ENCODE measurements around the gene CIC.

CIC gene

DNA sequence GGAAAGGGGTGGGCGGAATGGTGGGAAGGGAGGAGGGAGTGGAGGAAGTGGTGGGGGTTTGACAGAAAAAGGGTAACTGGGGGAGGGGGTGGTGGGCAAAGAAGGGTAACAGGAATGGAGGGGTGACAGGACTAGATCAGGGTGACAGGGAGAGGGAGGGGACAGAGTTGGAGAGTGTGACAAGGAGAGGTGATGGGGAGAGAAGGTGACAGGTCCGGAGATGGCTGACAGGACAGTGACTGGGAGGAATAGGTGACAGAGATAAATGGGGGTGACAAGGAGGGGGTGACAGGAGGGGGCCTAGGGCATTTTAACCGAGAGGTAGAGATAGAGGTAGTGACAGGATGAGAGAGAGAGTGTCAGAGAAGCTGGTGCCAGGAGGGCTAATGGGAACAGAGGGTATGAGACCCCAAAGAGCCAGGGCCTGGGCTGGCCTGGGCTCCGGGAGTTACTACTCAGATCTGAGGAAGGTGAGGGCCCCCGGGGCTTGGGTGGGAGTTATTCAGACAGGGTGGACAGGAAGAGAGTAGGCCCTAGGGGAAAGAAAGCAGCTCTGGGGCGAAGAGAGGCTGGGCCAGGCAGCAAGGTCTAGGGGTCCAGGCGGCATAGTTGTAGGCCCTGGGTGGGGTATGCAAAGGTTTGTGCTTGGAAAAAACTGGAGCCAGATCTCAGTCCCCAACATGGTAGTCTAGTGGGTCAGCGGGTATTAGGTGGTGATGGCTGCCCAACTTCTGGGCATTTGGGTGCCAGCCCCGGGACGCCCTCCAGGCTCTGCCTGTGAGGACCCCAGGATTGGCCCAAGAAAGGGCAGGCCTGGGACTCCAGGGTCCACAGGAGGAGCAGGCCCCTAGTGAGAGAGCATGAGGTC is 660 bp downstream of the CIC start:
- TF ChIP-seq, protein P1, sequence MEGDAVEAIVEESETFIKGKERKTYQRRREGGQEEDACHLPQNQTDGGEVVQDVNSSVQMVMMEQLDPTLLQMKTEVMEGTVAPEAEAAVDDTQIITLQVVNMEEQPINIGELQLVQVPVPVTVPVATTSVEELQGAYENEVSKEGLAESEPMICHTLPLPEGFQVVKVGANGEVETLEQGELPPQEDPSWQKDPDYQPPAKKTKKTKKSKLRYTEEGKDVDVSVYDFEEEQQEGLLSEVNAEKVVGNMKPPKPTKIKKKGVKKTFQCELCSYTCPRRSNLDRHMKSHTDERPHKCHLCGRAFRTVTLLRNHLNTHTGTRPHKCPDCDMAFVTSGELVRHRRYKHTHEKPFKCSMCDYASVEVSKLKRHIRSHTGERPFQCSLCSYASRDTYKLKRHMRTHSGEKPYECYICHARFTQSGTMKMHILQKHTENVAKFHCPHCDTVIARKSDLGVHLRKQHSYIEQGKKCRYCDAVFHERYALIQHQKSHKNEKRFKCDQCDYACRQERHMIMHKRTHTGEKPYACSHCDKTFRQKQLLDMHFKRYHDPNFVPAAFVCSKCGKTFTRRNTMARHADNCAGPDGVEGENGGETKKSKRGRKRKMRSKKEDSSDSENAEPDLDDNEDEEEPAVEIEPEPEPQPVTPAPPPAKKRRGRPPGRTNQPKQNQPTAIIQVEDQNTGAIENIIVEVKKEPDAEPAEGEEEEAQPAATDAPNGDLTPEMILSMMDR (conservative IDR thresholded peaks at IDR 0.05; ENCODE audit: control insufficient read depth, insufficient read depth, low read depth, low read length) = no peak
- no peak for DNase-seq (ENCODE audit: low read depth)
- peak overlapping the region; percentile 76 for H3K4me3 ChIP-seq (ENCODE audit: control insufficient read depth, low read depth, low read length)

DNA sequence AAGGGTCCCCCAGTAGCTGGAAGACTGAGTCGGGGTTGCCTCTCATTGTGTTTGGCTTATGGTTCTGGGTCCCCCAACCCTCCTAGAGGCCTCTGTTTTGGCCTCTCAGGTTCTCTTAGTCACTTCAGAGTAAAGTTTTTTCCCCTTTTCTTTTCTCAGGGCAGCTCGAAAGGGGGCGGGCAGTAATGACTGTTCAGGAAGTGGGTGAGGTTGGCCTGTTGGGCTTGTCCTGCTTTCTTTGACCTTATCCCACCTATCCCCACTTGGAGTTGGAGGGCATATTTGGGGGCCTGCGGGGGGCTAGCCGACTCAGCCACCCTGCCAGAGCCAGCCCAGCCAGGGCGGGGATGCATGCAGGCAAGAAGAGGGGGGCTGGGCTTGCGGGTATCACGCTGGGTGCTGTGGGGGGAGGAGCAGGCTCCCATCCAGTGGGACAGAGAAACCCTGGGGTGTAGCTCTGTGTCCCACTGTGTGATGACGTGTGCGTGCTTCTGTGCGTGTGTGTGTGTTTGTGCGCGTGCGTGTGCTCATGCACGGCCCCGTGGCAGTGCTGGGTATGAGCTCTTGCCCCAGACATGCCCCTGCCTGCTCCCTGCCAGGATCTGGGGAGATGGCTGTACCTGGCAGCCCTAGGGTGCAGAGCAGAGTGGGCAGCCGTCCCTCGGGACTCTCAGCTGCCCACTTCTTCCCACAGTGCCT is 1.4 kb downstream of the CIC start:
- TF ChIP-seq, protein P1 (conservative IDR thresholded peaks at IDR 0.05; ENCODE audit: control insufficient read depth, insufficient read depth, low read depth, low read length) = no peak
- H3K4me3 ChIP-seq (ENCODE audit: control insufficient read depth, low read depth, low read length) = peak overlapping the region; percentile 76
- DNase-seq (ENCODE audit: low read depth) = peak; percentile 81

DNA sequence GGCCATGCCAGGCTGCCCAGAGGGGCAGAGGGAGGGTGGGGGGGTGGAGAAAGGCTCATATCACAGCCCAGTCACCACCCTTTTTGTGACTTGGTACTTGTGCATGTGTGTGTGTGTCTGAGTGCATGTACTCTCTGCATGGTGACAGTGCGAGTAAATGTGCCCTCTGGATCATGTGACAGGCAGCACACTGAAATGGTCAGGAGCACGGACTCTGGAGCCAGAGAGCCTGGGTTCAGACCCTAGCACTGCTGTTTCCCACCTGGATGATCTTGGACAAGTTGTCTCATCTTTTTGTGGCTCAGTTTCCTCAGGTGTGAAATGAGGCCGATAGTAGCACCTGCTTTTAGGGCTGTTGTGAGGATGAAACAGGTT is 2.0 kb downstream of the CIC start:
- DNase-seq (ENCODE audit: low read depth) = no peak
- TF ChIP-seq, protein P1 (conservative IDR thresholded peaks at IDR 0.05; ENCODE audit: control insufficient read depth, insufficient read depth, low read depth, low read length) = no peak
- peak overlapping the region; percentile 76 for H3K4me3 ChIP-seq (ENCODE audit: control insufficient read depth, low read depth, low read length)

DNA sequence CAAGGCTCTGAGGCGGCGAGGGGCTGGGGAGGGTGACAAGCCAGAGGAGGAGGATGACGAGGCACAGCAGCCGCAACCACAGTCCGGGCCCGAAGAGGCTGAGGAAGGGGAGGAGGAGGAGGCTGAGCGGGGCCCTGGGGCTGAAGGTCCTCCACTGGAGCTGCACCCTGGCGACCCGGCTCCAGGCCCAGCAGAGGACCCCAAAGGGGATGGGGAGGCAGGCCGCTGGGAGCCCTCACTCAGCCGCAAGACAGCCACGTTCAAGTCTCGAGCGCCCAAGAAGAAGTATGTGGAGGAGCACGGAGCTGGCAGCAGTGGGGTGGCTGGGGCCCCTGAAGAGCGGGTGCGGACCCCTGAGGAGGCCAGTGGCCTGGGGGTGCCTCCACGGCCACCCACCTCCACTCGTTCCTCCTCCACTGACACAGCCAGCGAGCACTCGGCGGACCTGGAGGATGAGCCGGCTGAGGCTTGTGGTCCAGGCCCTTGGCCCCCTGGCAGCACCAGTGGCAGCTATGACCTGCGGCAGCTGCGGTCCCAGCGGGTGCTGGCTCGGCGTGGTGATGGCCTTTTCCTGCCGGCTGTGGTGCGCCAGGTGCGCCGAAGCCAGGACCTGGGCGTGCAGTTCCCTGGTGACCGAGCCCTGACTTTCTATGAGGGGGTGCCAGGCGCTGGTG is 2.9 kb downstream of the CIC start:
- no peak overlapping the region for H3K4me3 ChIP-seq (ENCODE audit: control insufficient read depth, low read depth, low read length)
- TF ChIP-seq, protein P1 (conservative IDR thresholded peaks at IDR 0.05; ENCODE audit: control insufficient read depth, insufficient read depth, low read depth, low read length) = no peak
- no peak for DNase-seq (ENCODE audit: low read depth)

DNA sequence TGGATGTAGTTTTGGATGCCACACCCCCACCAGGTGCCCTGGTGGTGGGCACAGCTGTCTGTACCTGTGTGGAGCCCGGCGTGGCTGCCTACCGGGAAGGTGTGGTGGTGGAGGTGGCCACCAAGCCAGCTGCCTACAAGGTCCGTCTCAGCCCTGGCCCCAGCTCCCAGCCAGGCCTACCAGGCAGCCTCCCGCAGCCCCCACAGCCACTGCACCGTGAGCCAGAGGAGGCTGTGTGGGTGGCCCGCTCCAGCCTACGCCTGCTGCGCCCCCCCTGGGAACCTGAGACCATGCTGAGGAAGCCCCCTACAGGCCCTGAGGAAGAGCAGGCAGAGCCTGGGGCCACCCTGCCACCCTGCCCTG is 3.5 kb downstream of the CIC start:
- DNase-seq (ENCODE audit: low read depth) = no peak
- H3K4me3 ChIP-seq (ENCODE audit: control insufficient read depth, low read depth, low read length) = no peak overlapping the region

DNA sequence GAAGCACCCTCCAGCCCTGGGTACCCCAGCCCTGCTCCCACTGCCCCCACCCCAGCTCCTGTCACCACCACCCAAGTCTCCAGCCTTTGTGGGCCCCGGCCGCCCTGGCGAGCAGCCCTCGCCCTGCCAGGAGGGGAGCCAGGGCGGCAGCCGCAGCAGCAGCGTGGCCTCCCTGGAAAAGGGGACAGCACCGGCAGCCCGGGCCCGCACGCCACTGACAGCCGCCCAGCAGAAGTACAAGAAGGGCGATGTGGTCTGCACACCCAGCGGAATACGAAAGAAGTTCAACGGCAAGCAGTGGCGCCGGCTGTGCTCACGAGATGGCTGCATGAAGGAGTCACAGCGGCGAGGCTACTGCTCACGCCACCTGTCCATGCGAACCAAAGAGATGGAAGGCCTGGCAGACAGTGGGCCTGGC is 3.9 kb downstream of the CIC start:
- no peak overlapping the region for H3K4me3 ChIP-seq (ENCODE audit: control insufficient read depth, low read depth, low read length)
- TF ChIP-seq, protein P1 (conservative IDR thresholded peaks at IDR 0.05; ENCODE audit: control insufficient read depth, insufficient read depth, low read depth, low read length) = no peak
- no peak for DNase-seq (ENCODE audit: low read depth)

More for the DNA sequence above, 3.5 kb downstream of the CIC start:
- TF ChIP-seq, protein P1 (conservative IDR thresholded peaks at IDR 0.05; ENCODE audit: control insufficient read depth, insufficient read depth, low read depth, low read length) = no peak

All from fibroblast of mammary gland (primary cell).